SK-N-SH (cell line): ENCODE data around the gene PFAS. TPM values are rescaled to one million over a fixed set of nuclear protein-coding genes. Genes with fewer than 3 reads are reported as not detected.

Source experiments
- CTCF ChIA-PET: fragments of 300-600, 350-600 bp; formaldehyde crosslinking; extraction: SDS; loops from one replicate; lab custom pipeline; 2021; lab: Yijun Ruan, JAX
- POLR2A ChIA-PET: fragments of 350-600 bp; sonication (Branson Sonifier 250); formaldehyde crosslinking; extraction: SDS; loops from one replicate; lab custom pipeline; 2020; ENCODE audit warnings: antibody characterized with exemption, inconsistent platforms; lab: Yijun Ruan, JAX
- DNase-seq: peaks from one replicate; pipeline ENCODE4 v3.0.0; 2012
- H2AFZ ChIP-seq: fragments of 200-600 bp; sonication (generic); 2 replicates; pipeline ENCODE4 v1.8.1; 2016; ENCODE audit warnings: antibody characterized with exemption, mild to moderate bottlenecking, low read depth
- H3F3A ChIP-seq: fragments of 200-600 bp; sonication (generic); replicated peaks from 2 replicates; pipeline ENCODE3; 2016; ENCODE audit warnings: antibody characterized with exemption, mild to moderate bottlenecking; ENCODE audit not compliant: insufficient read depth
- H3K27ac ChIP-seq, 2 experiments: fragments of 200-500 bp in 1 of 2; fragments of 200-600 bp in 1 of 2; sonication (Bioruptor generic) in 1 of 2; sonication (generic), shearing (Covaris generic) in 1 of 2; 2 replicates each; pipeline versions ENCODE4 v1.5.1 to v1.6.1; 2014 to 2016; ENCODE audit warnings: low read depth in 2 of 2, inconsistent platforms in 1 of 2, low read length in 1 of 2, mild to moderate bottlenecking in 1 of 2, mixed read lengths in 1 of 2
- H3K27me3 ChIP-seq: fragments of 200-600 bp; sonication (generic), shearing (Covaris generic); 2 replicates; pipeline ENCODE4 v1.6.1; 2016; ENCODE audit warnings: mixed run types; ENCODE audit not compliant: insufficient read depth
- H3K36me3 ChIP-seq, 2 experiments: fragments of 200-500 bp in 1 of 2; fragments of 200-600 bp in 1 of 2; sonication (Bioruptor generic) in 1 of 2; sonication (generic) in 1 of 2; replicated peaks in 1 of 2; 2 replicates each; pipeline versions ENCODE3 to v1.5.1; 2014 to 2016; ENCODE audit warnings: low read length in 1 of 2, mild to moderate bottlenecking in 1 of 2; ENCODE audit not compliant: insufficient read depth in 2 of 2, control insufficient read depth in 1 of 2
- H3K4me1 ChIP-seq, 2 experiments: fragments of 200-500 bp in 1 of 2; fragments of 200-600 bp in 1 of 2; sonication (Bioruptor generic) in 1 of 2; sonication (generic), shearing (Covaris generic) in 1 of 2; 2 replicates each; pipeline versions ENCODE4 v1.5.1 to v1.6.1; 2014 to 2016; ENCODE audit warnings: low read depth in 1 of 2, low read length in 1 of 2, mixed run types in 1 of 2; ENCODE audit not compliant: insufficient read depth in 2 of 2, control insufficient read depth in 1 of 2
- H3K4me2 ChIP-seq: fragments of 200-600 bp; sonication (generic), shearing (Covaris generic); 2 replicates; pipeline ENCODE4 v1.6.1; 2017; ENCODE audit warnings: mixed run types
- H3K4me3 ChIP-seq, 2 experiments: fragments of 200-500 bp in 1 of 2; fragments of 200-600 bp in 1 of 2; sonication (Bioruptor generic) in 1 of 2; sonication (generic), shearing (Covaris generic) in 1 of 2; 2 replicates each; pipeline versions ENCODE4 v1.5.1 to v1.8.1; 2014 to 2016; ENCODE audit warnings: low read depth in 2 of 2, inconsistent platforms in 1 of 2, low read length in 1 of 2, mild to moderate bottlenecking in 1 of 2, mixed read lengths in 1 of 2, moderate library complexity in 1 of 2
- H3K79me2 ChIP-seq: fragments of 200-600 bp; sonication (generic); 2 replicates; pipeline ENCODE4 v1.8.1; 2017; ENCODE audit warnings: mild to moderate bottlenecking; ENCODE audit not compliant: insufficient read depth
- H3K9ac ChIP-seq: fragments of 200-600 bp; sonication (generic); 2 replicates; pipeline ENCODE4 v1.6.1; 2017; ENCODE audit warnings: mixed run types
- H3K9me2 ChIP-seq: fragments of 200-600 bp; sonication (generic); 2 replicates; pipeline ENCODE4 v1.6.1; 2017; ENCODE audit warnings: mixed run types
- H3K9me3 ChIP-seq: fragments of 200-600 bp; sonication (generic); 2 replicates; pipeline ENCODE4 v1.6.1; 2017; ENCODE audit warnings: mixed run types, mild to moderate bottlenecking, moderate library complexity
- H4K20me1 ChIP-seq: fragments of 200-600 bp; sonication (generic); 2 replicates; pipeline ENCODE4 v1.6.1; 2017; ENCODE audit warnings: mild to moderate bottlenecking, mixed run types; ENCODE audit not compliant: insufficient read depth
- FOSL2 ChIP-seq: IDR thresholded peaks from 2 replicates; pipeline ENCODE4 v1.4.0; 2012; ENCODE audit warnings: low read depth, mild to moderate bottlenecking, moderate library complexity, borderline replicate concordance
- FOXJ3 ChIP-seq: sonication (generic); formaldehyde crosslinking; IDR thresholded peaks from 2 replicates; pipeline ENCODE4 v1.5.1; 2020; ENCODE audit warnings: mild to moderate bottlenecking, missing genetic modification reagents
- GABPA ChIP-seq: IDR thresholded peaks from 2 replicates; pipeline ENCODE4 v1.4.0; 2012; ENCODE audit warnings: low read depth, mild to moderate bottlenecking
- NFIC ChIP-seq: IDR thresholded peaks from 2 replicates; pipeline ENCODE4 v1.4.0; 2012; ENCODE audit warnings: borderline replicate concordance
- RCOR1 ChIP-seq: fragments of 150-350 bp; IDR thresholded peaks from 2 replicates; pipeline ENCODE4 v1.6.1; 2017; ENCODE audit warnings: antibody characterized with exemption, low read length
- RFX5 ChIP-seq: IDR thresholded peaks from 2 replicates; pipeline ENCODE4 v1.6.1; 2012; ENCODE audit warnings: mild to moderate bottlenecking, improper control_type of control experiment, low read length
- TCF12 ChIP-seq: IDR thresholded peaks from 2 replicates; pipeline ENCODE4 v1.4.0; 2012
- TEAD4 ChIP-seq: IDR thresholded peaks from 2 replicates; pipeline ENCODE4 v1.4.0; 2012; ENCODE audit warnings: mild to moderate bottlenecking, borderline replicate concordance; ENCODE audit not compliant: insufficient read depth
- WGBS: methylation state at CpG from one replicate; pipeline ENCODE4 v1.1.6; 2017; ENCODE audit warnings: low lambda C conversion rate; 5-methylcytosine and 5-hydroxymethylcytosine counted together
- polyA plus RNA-seq, 3 experiments: library from polyadenylated mRNA; depleted of rRNA; stranded (reverse); fragments of >200 nt; gene quantifications; 2 replicates each; pipeline ENCODE4 v1.2.3, GENCODE V29; 2012
- TF ChIP-seq, protein P1 (sequence below): fragments of 150-350 bp; IDR thresholded peaks from 2 replicates; pipeline ENCODE4 v1.6.1; 2017; ENCODE audit warnings: antibody characterized with exemption, low read length, low read depth, borderline replicate concordance
- TF ChIP-seq, protein P2 (sequence below): fragments of 150-350 bp; IDR thresholded peaks from 2 replicates; pipeline ENCODE4 v1.6.1; 2016; ENCODE audit warnings: mild to moderate bottlenecking, low read depth, low read length
- TF ChIP-seq, protein P3 (sequence below): IDR thresholded peaks from 2 replicates; pipeline ENCODE4 v1.6.1; 2012; ENCODE audit warnings: mild to moderate bottlenecking, low read depth, low read length, moderate library complexity
- TF ChIP-seq, protein P4 (sequence below): IDR thresholded peaks from 2 replicates; pipeline ENCODE4; 2012

Gene PFAS
- polyA plus RNA-seq, 1 of the 3 experiments (the other 2 are of a cell fraction): 22.4 TPM

DNA sequence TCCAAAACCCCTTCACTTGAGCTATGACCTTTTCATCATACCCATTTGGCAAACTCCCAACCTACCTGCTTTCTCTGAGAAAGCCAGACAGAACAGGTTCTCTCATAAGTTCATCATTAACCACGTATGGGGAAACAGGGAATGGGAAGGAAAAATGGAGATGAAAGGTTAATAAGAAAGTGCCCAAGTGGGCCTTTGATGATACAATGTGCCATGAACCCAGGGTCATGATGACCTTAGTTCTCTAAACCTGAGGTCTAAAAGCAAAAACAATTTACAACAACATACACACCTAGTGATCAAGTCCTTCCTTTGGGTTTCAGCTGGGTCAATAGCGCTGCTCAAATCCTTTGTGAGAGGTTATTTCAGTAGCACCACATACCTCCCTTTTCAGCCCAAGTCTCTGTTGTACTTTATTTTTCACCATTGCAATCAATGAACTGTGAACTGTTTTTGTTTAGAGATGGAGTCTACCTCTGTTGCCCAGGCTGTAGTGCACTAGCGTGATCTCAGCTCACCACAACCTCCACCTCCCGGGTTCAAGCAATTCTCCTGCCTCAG lies 24.9 kb downstream of the PFAS start:
- no peak overlapping the region for H2AFZ ChIP-seq
- H3K9me2 ChIP-seq: no peaks in the 10 kb centered on the region
- POLR2A ChIA-PET: no interaction called here
- H3K4me3 ChIP-seq: no peak overlapping the region
- H4K20me1 ChIP-seq: no peaks in the 10 kb centered on the region
- no peaks in the 10 kb centered on the region for H3K9me3 ChIP-seq
- H3K27ac ChIP-seq: no peak overlapping the region
- no peak overlapping the region for H3K4me2 ChIP-seq
- peaks cover 5 to 12% of the 10 kb centered on the region in 2 experiments for H3K36me3 ChIP-seq
- no peaks in the 10 kb centered on the region for H3K79me2 ChIP-seq
- no peaks in the 10 kb centered on the region for H3K4me1 ChIP-seq
- no peak for TF ChIP-seq GABPA
- TF ChIP-seq TEAD4: no peak
- TF ChIP-seq, protein P1, sequence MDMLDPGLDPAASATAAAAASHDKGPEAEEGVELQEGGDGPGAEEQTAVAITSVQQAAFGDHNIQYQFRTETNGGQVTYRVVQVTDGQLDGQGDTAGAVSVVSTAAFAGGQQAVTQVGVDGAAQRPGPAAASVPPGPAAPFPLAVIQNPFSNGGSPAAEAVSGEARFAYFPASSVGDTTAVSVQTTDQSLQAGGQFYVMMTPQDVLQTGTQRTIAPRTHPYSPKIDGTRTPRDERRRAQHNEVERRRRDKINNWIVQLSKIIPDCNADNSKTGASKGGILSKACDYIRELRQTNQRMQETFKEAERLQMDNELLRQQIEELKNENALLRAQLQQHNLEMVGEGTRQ: no peak
- TF ChIP-seq, protein P2, sequence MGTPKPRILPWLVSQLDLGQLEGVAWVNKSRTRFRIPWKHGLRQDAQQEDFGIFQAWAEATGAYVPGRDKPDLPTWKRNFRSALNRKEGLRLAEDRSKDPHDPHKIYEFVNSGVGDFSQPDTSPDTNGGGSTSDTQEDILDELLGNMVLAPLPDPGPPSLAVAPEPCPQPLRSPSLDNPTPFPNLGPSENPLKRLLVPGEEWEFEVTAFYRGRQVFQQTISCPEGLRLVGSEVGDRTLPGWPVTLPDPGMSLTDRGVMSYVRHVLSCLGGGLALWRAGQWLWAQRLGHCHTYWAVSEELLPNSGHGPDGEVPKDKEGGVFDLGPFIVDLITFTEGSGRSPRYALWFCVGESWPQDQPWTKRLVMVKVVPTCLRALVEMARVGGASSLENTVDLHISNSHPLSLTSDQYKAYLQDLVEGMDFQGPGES: no peak
- TF ChIP-seq, protein P3, sequence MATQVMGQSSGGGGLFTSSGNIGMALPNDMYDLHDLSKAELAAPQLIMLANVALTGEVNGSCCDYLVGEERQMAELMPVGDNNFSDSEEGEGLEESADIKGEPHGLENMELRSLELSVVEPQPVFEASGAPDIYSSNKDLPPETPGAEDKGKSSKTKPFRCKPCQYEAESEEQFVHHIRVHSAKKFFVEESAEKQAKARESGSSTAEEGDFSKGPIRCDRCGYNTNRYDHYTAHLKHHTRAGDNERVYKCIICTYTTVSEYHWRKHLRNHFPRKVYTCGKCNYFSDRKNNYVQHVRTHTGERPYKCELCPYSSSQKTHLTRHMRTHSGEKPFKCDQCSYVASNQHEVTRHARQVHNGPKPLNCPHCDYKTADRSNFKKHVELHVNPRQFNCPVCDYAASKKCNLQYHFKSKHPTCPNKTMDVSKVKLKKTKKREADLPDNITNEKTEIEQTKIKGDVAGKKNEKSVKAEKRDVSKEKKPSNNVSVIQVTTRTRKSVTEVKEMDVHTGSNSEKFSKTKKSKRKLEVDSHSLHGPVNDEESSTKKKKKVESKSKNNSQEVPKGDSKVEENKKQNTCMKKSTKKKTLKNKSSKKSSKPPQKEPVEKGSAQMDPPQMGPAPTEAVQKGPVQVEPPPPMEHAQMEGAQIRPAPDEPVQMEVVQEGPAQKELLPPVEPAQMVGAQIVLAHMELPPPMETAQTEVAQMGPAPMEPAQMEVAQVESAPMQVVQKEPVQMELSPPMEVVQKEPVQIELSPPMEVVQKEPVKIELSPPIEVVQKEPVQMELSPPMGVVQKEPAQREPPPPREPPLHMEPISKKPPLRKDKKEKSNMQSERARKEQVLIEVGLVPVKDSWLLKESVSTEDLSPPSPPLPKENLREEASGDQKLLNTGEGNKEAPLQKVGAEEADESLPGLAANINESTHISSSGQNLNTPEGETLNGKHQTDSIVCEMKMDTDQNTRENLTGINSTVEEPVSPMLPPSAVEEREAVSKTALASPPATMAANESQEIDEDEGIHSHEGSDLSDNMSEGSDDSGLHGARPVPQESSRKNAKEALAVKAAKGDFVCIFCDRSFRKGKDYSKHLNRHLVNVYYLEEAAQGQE: no peak
- TF ChIP-seq, all 33 proteins: peak for 0
- 97% methylated on average over 4 of the region's 4 CpGs for WGBS
- H3K9ac ChIP-seq: no peak overlapping the region
- DNase-seq: no peak
- no peaks in the 10 kb centered on the region for H3F3A ChIP-seq
- CTCF ChIA-PET: no interaction called here
- no peaks in the 10 kb centered on the region for H3K27me3 ChIP-seq

DNA sequence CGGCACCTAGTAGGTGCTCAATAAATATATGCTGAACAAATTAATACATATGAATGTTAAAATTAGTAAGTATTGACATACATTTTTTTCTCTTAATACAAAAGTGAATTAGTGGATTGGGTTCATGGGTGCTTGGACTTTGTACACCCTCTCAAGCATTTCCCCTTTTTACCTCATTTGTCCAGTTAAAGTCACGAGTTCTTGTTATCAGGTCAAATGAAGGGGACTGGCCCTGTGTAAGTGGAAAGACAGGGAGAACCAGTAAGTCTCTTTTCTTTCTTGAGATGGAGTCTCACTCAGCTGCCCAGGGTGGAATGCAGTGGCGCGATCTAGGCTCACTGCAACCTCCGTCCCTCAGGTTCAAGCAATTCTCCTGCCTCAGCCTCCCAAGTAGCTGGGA lies 25.7 kb downstream of the PFAS start:
- peaks cover 5% of the 10 kb centered on the region in 2 experiments for H3K36me3 ChIP-seq
- H4K20me1 ChIP-seq: no peaks in the 10 kb centered on the region
- POLR2A ChIA-PET: no interaction called here
- TF ChIP-seq NFIC (no peak), FOXJ3 (CRISPR knock-in tag) (no peak), RFX5 (no peak), FOSL2 (no peak), RCOR1 (no peak), TEAD4 (no peak), TCF12 (no peak)
- TF ChIP-seq, protein P4, sequence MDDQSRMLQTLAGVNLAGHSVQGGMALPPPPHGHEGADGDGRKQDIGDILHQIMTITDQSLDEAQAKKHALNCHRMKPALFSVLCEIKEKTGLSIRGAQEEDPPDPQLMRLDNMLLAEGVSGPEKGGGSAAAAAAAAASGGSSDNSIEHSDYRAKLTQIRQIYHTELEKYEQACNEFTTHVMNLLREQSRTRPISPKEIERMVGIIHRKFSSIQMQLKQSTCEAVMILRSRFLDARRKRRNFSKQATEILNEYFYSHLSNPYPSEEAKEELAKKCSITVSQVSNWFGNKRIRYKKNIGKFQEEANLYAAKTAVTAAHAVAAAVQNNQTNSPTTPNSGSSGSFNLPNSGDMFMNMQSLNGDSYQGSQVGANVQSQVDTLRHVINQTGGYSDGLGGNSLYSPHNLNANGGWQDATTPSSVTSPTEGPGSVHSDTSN: no peak
- TF ChIP-seq, all 33 proteins: peak for 0
- Histone ChIP-seq H3K9ac (no peak overlapping the region), H3F3A (no peaks in the 10 kb centered on the region), H2AFZ (no peak overlapping the region), H3K27me3 (no peaks in the 10 kb centered on the region), H3K4me1 (no peaks in the 10 kb centered on the region), H3K27ac (no peak overlapping the region), H3K9me2 (no peaks in the 10 kb centered on the region), H3K4me3 (no peak overlapping the region), H3K4me2 (no peak overlapping the region), H3K9me3 (no peaks in the 10 kb centered on the region), H3K79me2 (no peaks in the 10 kb centered on the region)
- WGBS: 89% methylated on average over 5 of the region's 5 CpGs
- DNase-seq: no peak
- CTCF ChIA-PET: no interaction called here
